CD4-positive, alpha-beta T cell (primary cell): Measurements from ENCODE around the gene TSPAN7. TPM values are rescaled to one million over a fixed set of nuclear protein-coding genes. Genes with fewer than 3 reads are reported as not detected.

Experiments
- ATAC-seq: fragments of 200-7000 bp; cut with Tn5 transposase; one replicate; pipeline ENCODE4 v1.10.0; 2022; ENCODE audit warnings: mild to moderate bottlenecking; ENCODE audit not compliant: poor library complexity
- CTCF ChIA-PET: fragments of 350-600 bp; sonication (Branson Sonifier 250); formaldehyde crosslinking; loops from one replicate; lab custom pipeline; 2021; ENCODE audit warnings: antibody characterized with exemption, inconsistent platforms; lab: Charles Lee
- POLR2A ChIA-PET: fragments of 350-600 bp; sonication (Branson Sonifier 250); formaldehyde crosslinking; loops from one replicate; lab custom pipeline; 2021; ENCODE audit warnings: antibody characterized with exemption, inconsistent platforms; lab: Charles Lee
- DNase-seq, 14 experiments: peaks; one replicate each; pipeline ENCODE4 v3.0.0-alpha.2; 2013 to 2020; ENCODE audit warnings: mixed read lengths in 2 of 14
- H3K27ac ChIP-seq, 2 donors: one replicate each; pipeline versions ENCODE4 v1.5.1 to v1.7.0; 2013; ENCODE audit warnings: low read length in 2 of 2, low read depth in 1 of 2, mild to moderate bottlenecking in 1 of 2
- H3K27me3 ChIP-seq, 2 experiments: 1 replicate in 1 of 2; 2 replicates in 1 of 2; pipeline versions ENCODE4 v1.6.1 to v1.7.0; 2013; ENCODE audit warnings: low read length in 2 of 2, control low read depth in 1 of 2, mild to moderate bottlenecking in 1 of 2, moderate library complexity in 1 of 2; ENCODE audit not compliant: insufficient read depth in 2 of 2, control insufficient read depth in 1 of 2
- H3K36me3 ChIP-seq: one replicate; pipeline ENCODE4 v1.6.1; 2013; ENCODE audit warnings: low read length, control low read depth; ENCODE audit not compliant: insufficient read depth
- H3K4me1 ChIP-seq: one replicate; pipeline ENCODE4 v1.6.1; 2013; ENCODE audit warnings: low read length, control low read depth; ENCODE audit not compliant: insufficient read depth
- H3K4me3 ChIP-seq: one replicate; pipeline ENCODE4 v1.5.1; 2013; ENCODE audit warnings: mild to moderate bottlenecking, low read length, moderate library complexity
- H3K9me3 ChIP-seq, 2 experiments: 1 replicate in 1 of 2; 2 replicates in 1 of 2; pipeline versions ENCODE4 v1.6.1 to v1.7.0; 2013; ENCODE audit warnings: low read length in 2 of 2, mild to moderate bottlenecking in 2 of 2, control low read depth in 1 of 2, moderate library complexity in 1 of 2; ENCODE audit not compliant: control insufficient read depth in 1 of 2, insufficient read depth in 1 of 2
- H3K27ac Mint-ChIP-seq: one replicate; pipeline ENCODE4 v1.8.0; 2020; ENCODE audit warnings: mixed read lengths
- H3K27me3 Mint-ChIP-seq: one replicate; pipeline ENCODE4 v1.8.0; 2021; ENCODE audit warnings: mixed read lengths
- H3K36me3 Mint-ChIP-seq: one replicate; pipeline ENCODE4 v1.8.0; 2021; ENCODE audit warnings: low read depth, mixed read lengths
- H3K4me1 Mint-ChIP-seq: one replicate; pipeline ENCODE4 v1.8.0; 2021; ENCODE audit warnings: low read depth, mixed read lengths
- H3K4me3 Mint-ChIP-seq: one replicate; pipeline ENCODE4 v1.8.0; 2020; ENCODE audit warnings: mild to moderate bottlenecking, mixed read lengths
- H3K9me3 Mint-ChIP-seq: one replicate; pipeline ENCODE4 v1.8.0; 2020; ENCODE audit warnings: mixed read lengths
- intact Hi-C, 2 experiments: fragments of 100-400 bp; cut with DNase I in 1 of 2; cut with micrococcal nuclease in 1 of 2; formaldehyde crosslinking; loops; one replicate each; pipeline versions ENCODE4 v1.15.1 to v1.9.0; 2023 to 2025; cut with DNase I, micrococcal nuclease
- total RNA-seq, 174 experiments: library from RNA in 2 of 174; stranded (reverse) in 2 of 174; gene quantifications; one replicate each; pipeline ENCODE4 v1.2.3 and lab custom pipeline; 2021 to 2026
- TF ChIP-seq, protein P1 (sequence below): fragments of 200-600 bp; IDR thresholded peaks from one replicate; pipeline ENCODE4 v1.8.0; 2022; ENCODE audit warnings: antibody characterized with exemption, mild to moderate bottlenecking

Gene TSPAN7
- total RNA-seq, 2 experiments from 2014 or later: 0.36 TPM; not detected in 1

DNA sequence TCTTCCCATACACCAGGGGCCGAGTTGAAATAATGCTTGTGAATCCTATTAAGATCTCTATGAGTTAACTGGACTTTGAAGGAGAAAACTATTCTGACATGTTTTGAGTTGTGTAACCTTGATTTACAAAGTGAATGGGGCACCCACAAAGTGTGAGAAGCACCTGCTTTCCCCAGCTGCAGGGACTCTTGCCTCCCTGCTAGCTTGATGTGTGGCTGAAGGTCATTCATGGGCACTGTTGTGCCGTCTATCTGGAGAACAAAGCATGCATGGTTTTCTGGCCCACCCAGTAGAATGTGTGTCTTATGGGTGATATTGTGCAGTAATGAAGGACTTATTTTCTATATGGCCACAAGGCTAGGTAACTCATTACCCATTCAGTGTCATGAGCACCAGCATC lies 53.1 kb downstream of the TSPAN7 start:
- intact Hi-C loops: no loop called here
- DNase-seq (no peak), ATAC-seq (no peak)
- CTCF ChIA-PET: no interaction called here
- H3K27me3 ChIP-seq: no peaks in the 10 kb centered on the region
- H3K4me3 ChIP-seq: no peak overlapping the region
- Mint-ChIP-seq H3K27ac (no peak overlapping the region), H3K4me3 (no peak overlapping the region), H3K9me3 (no peaks in the 10 kb centered on the region), H3K4me1 (no peaks in the 10 kb centered on the region), H3K36me3 (no peaks in the 10 kb centered on the region), H3K27me3 (no peaks in the 10 kb centered on the region)
- TF ChIP-seq, protein P1, sequence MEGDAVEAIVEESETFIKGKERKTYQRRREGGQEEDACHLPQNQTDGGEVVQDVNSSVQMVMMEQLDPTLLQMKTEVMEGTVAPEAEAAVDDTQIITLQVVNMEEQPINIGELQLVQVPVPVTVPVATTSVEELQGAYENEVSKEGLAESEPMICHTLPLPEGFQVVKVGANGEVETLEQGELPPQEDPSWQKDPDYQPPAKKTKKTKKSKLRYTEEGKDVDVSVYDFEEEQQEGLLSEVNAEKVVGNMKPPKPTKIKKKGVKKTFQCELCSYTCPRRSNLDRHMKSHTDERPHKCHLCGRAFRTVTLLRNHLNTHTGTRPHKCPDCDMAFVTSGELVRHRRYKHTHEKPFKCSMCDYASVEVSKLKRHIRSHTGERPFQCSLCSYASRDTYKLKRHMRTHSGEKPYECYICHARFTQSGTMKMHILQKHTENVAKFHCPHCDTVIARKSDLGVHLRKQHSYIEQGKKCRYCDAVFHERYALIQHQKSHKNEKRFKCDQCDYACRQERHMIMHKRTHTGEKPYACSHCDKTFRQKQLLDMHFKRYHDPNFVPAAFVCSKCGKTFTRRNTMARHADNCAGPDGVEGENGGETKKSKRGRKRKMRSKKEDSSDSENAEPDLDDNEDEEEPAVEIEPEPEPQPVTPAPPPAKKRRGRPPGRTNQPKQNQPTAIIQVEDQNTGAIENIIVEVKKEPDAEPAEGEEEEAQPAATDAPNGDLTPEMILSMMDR: no peak
- H3K27ac ChIP-seq: no peak overlapping the region
- no peaks in the 10 kb centered on the region for H3K36me3 ChIP-seq
- H3K9me3 ChIP-seq: no peaks in the 10 kb centered on the region
- POLR2A ChIA-PET: no interaction called here
- H3K4me1 ChIP-seq: no peaks in the 10 kb centered on the region

- H3K4me3 Mint-ChIP-seq: no peak overlapping the region
- no peaks in the 10 kb centered on the region for H3K36me3 Mint-ChIP-seq
- no peak overlapping the region for H3K27ac Mint-ChIP-seq
- Histone ChIP-seq H3K27me3 (peaks cover 0 to 3% of the 10 kb centered on the region in 2 experiments), H3K4me3 (no peak overlapping the region), H3K4me1 (no peaks in the 10 kb centered on the region), H3K36me3 (no peaks in the 10 kb centered on the region), H3K9me3 (no peaks in the 10 kb centered on the region), H3K27ac (no peak overlapping the region)
- DNase-seq (no peak), ATAC-seq (no peak)
- intact Hi-C loops: no loop called here
- no peaks in the 10 kb centered on the region for H3K4me1 Mint-ChIP-seq
- no peaks in the 10 kb centered on the region for H3K9me3 Mint-ChIP-seq
- ChIA-PET POLR2A (no interaction called here), CTCF (interaction anchor here (1.3 kb wide), 1 partner anchor 10 kb away, joined by 3 read pairs; no protein-coding TSS in a partner anchor)
- TF ChIP-seq, protein P1: no peak
- H3K27me3 Mint-ChIP-seq: peaks cover 4% of the 10 kb centered on the region
These were observed 55.6 kb downstream of the TSPAN7 start for GRCh38 chrX:38616904-38617303.

DNA sequence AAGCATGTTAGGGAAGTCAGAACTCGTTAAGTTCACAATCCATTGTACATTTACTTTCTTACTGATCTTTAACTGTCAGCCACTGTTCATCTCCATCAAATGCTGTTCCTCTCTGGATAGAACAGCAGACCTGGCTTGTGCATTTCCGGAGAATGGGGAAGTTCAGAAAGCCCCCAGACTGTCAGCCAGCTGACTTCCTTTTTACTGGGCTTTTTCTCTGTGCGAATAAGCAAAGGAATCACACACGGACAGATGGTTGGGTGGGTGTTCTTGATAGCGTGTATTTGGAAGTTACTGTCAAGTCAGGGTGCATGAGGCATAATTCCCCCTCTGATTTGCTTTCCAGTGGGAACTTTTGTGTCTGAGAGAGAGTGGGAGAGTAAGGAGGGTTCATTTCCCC lies 56.8 kb downstream of the TSPAN7 start:
- ATAC-seq (no peak), DNase-seq (peak in 2 of 14 experiments; percentile 8 to 11)
- Mint-ChIP-seq H3K36me3 (no peaks in the 10 kb centered on the region), H3K4me1 (no peaks in the 10 kb centered on the region), H3K27me3 (peaks cover 9% of the 10 kb centered on the region), H3K27ac (no peak overlapping the region), H3K4me3 (no peak overlapping the region), H3K9me3 (no peaks in the 10 kb centered on the region)
- Histone ChIP-seq H3K36me3 (no peaks in the 10 kb centered on the region), H3K4me1 (no peaks in the 10 kb centered on the region), H3K27ac (no peak overlapping the region), H3K4me3 (no peak overlapping the region), H3K27me3 (peaks cover 0 to 3% of the 10 kb centered on the region in 2 experiments), H3K9me3 (no peaks in the 10 kb centered on the region)
- POLR2A ChIA-PET: no interaction called here
- TF ChIP-seq, protein P1: no peak
- intact Hi-C loops: no loop called here
- CTCF ChIA-PET: no interaction called here
